ENCODE data around the gene GJB3.

GJB3 gene

GRCh38 chr1:34790985-34791384, 10.0 kb downstream of the GJB3 start:
- DNase-seq (ENCODE audit: low read depth) = no peak
- H3K4me3 ChIP-seq (ENCODE audit: low read depth, low read length) = no peak overlapping the region
- no peak for TF ChIP-seq CTCF (IDR thresholded peaks at IDR 0.05; ENCODE audit: low read depth, low read length)
- TF ChIP-seq MAX (IDR thresholded peaks at IDR 0.05; ENCODE audit: low read depth, low read length) = no peak
- TF ChIP-seq POLR2A (IDR thresholded peaks at IDR 0.05; ENCODE audit: extremely low read depth, insufficient read length) = no peak
- TF ChIP-seq MYC (IDR thresholded peaks at IDR 0.05; ENCODE audit: low read depth, low read length) = no peak

GRCh38 chr1:34792424-34792823, 11.4 kb downstream of the GJB3 start:
- DNase-seq (ENCODE audit: low read depth) = no peak
- H3K4me3 ChIP-seq (ENCODE audit: low read depth, low read length) = no peak overlapping the region
- TF ChIP-seq CTCF (IDR thresholded peaks at IDR 0.05; ENCODE audit: low read depth, low read length) (no peak), MYC (IDR thresholded peaks at IDR 0.05; ENCODE audit: low read depth, low read length) (no peak), MAX (IDR thresholded peaks at IDR 0.05; ENCODE audit: low read depth, low read length) (no peak), POLR2A (IDR thresholded peaks at IDR 0.05; ENCODE audit: extremely low read depth, insufficient read length) (no peak)

GRCh38 chr1:34792868-34793727, 12.1 kb downstream of the GJB3 start, which contains the start of gene GJA4:
TSS of gene GJA4 (plus strand) at chr1:34792999. CDS start at chr1:34794214, 1,215 bp downstream.
- DNase-seq (ENCODE audit: low read depth) = no peak
- H3K4me3 ChIP-seq (ENCODE audit: low read depth, low read length) = no peak within 1 kb of the TSS

GRCh38 chr1:34794001-34794789, 13.2 kb downstream of the GJB3 start:
- no peak overlapping the region for H3K4me3 ChIP-seq (ENCODE audit: low read depth, low read length)
- TF ChIP-seq POLR2A (IDR thresholded peaks at IDR 0.05; ENCODE audit: extremely low read depth, insufficient read length) (no peak), MAX (IDR thresholded peaks at IDR 0.05; ENCODE audit: low read depth, low read length) (no peak), MYC (IDR thresholded peaks at IDR 0.05; ENCODE audit: low read depth, low read length) (no peak), CTCF (IDR thresholded peaks at IDR 0.05; ENCODE audit: low read depth, low read length) (no peak)
- no peak for DNase-seq (ENCODE audit: low read depth)

More at GRCh38 chr1:34792868-34793727, 12.1 kb downstream of the GJB3 start, which contains the start of gene GJA4:
- TF ChIP-seq MYC (IDR thresholded peaks at IDR 0.05; ENCODE audit: low read depth, low read length) (no peak), MAX (IDR thresholded peaks at IDR 0.05; ENCODE audit: low read depth, low read length) (no peak), CTCF (IDR thresholded peaks at IDR 0.05; ENCODE audit: low read depth, low read length) (no peak), POLR2A (IDR thresholded peaks at IDR 0.05; ENCODE audit: extremely low read depth, insufficient read length) (no peak)

GRCh38 chr1:34794790-34795180, 13.8 kb downstream of the GJB3 start:
- no peak for TF ChIP-seq POLR2A (IDR thresholded peaks at IDR 0.05; ENCODE audit: extremely low read depth, insufficient read length)
- no peak for TF ChIP-seq CTCF (IDR thresholded peaks at IDR 0.05; ENCODE audit: low read depth, low read length)
- TF ChIP-seq MAX (IDR thresholded peaks at IDR 0.05; ENCODE audit: low read depth, low read length) = no peak
- no peak for TF ChIP-seq MYC (IDR thresholded peaks at IDR 0.05; ENCODE audit: low read depth, low read length)
- H3K4me3 ChIP-seq (ENCODE audit: low read depth, low read length) = no peak overlapping the region
- DNase-seq (ENCODE audit: low read depth) = no peak

Data from NB4 (cell line).